Measurements from ENCODE around the gene MAML2. TPM values are rescaled to one million over a fixed set of nuclear protein-coding genes. Genes with fewer than 3 reads are reported as not detected.

Gene MAML2
- total RNA-seq, 4 donors from 2014 or later, result 34.2 to 49.8 (median 44.4) TPM

DNA sequence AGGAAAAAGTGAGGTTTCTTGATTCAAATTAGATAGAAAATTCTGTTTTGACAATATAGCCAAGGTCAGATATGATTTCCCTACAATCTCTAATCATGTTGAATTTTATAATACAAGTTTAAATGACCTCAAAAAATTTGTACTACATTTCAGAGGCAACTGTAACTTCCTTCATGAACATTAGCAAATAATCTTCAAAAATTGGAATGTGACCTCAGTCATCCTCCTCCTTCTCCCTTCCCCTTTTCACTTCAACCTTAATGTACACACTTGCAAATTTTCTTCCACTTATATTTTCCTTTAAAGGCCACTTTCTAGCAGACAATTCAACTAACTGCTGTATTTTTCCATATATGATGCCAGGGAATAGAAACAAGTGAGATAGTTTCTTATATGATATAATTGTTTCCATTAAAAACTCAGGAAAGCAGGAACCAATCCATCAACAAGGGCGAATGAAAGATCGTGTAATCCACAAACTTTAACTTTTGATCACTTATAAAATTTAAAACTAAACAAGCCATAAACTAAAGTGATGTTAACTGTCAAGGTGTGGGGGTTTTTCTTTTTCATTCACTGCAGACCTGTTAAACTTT lies 60.3 kb downstream of the MAML2 start:
- ATAC-seq (ENCODE audit: low FRiP score) (no peak), DNase-seq (ENCODE audit: low spot score) (no peak)
- TF ChIP-seq CTCF (IDR thresholded peaks at IDR 0.05), result no peak

GRCh38 chr11:96280444-96280843 lies 62.6 kb downstream of the MAML2 start:
- ATAC-seq (ENCODE audit: low FRiP score), result no peak
- no peak for DNase-seq (ENCODE audit: low spot score)
- TF ChIP-seq CTCF (IDR thresholded peaks at IDR 0.05), result no peak

GRCh38 chr11:96279896-96280290 lies 63.1 kb downstream of the MAML2 start:
- DNase-seq (ENCODE audit: low spot score) (no peak), ATAC-seq (ENCODE audit: low FRiP score) (no peak)
- no peak for TF ChIP-seq CTCF (IDR thresholded peaks at IDR 0.05)

DNA sequence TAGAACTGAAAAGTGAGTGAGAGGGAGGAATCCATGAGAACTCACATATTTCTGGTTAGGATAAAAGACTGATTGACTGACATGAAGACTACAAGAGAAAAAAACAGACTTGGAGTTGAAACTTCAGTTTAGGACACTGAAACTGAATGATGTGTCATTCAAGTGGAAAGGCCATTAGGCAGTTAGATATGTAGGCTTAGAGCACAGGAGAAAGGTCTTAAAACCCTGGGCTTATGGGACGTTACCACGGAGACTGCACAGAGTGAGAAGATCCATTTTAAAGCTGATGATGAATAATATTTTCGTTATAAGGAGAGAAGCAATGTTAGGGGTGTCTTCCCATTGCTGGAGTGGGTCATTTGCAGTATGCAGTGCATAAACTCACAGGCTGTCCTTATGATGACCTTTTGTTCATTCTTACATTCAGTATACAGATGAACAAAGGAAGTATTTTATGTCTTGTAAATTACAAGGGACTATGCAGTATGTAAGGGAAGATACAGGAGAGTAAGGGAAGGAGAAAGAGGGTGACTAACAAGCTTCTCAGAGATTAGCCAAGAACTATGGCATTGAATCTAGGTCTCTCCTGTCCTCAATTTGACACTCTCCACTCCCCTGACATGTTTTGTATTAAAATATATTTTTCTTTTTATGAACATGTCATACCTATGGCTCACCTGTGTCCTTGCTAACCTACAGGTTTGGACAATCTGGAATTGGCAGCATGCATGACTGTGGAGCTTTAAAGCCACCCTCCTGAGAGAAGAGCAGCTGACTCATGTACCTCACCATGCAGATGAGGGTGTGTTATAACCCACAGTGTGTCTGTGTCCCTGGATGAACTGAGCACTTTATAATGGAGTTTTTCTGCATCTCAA lies 63.7 kb downstream of the MAML2 start:
- no peak for TF ChIP-seq CTCF (IDR thresholded peaks at IDR 0.05)
- no peak for DNase-seq (ENCODE audit: low spot score)
- ATAC-seq (ENCODE audit: low FRiP score), result no peak

DNA sequence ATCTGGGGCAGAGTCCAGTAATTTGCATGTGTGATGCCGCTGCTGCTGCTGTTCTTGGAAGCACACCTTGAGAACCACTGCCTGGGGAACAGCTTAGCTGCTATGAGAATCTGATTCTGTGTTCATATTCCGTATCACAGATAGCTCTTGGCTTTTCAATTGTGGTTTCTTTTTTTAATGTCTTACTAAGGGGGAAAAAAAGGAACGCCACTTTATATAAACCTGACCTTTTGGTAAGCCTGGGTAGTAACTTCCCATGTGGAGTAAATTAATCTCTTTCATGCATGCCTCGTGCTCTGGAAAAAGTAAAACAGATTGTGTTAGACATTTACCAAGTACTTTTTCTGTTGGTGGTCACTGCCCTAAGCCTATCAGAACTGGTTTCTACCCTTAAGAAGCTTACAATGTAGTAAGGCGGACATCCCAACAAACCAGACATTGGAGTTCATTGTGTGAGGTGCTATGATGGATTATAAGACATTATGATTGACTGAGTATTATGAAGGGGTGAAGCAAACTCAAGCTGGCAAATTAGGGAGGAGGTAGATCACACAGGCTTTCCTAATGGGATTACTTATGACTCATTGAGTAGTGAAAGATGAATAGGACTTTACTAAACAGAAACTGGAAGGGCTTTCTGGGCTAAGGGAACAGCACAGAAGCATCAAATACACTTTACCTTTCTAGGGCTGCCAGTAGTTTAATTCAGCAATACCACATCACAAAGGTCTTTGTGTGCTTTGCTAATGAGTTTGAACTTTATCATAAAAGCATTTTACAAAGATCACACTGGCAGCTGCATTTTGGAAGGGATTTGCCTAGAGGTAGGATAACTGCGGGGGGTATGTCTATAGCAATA lies 64.7 kb downstream of the MAML2 start:
- DNase-seq (ENCODE audit: low spot score), result no peak
- TF ChIP-seq CTCF (IDR thresholded peaks at IDR 0.05), result no peak
- no peak for ATAC-seq (ENCODE audit: low FRiP score)

- DNase-seq (ENCODE audit: low spot score), result no peak
- TF ChIP-seq CTCF (IDR thresholded peaks at IDR 0.05), result no peak
- no peak for ATAC-seq (ENCODE audit: low FRiP score)
Measured at GRCh38 chr11:96277696-96278038, 65.3 kb downstream of the MAML2 start.

Measured in omental fat pad (tissue), 4 donors.